SW480 (cell line): ENCODE measurements around the gene APOBEC2.
"Not testable (repeated sequence)": the region's sequence is repeated elsewhere in the genome, so short reads cannot be mapped to it uniquely, and the experiment has no call there.

ENCODE experiments used
- DNase-seq: peaks from one replicate; pipeline ENCODE4 v3.0.0-alpha.2; 2016; ENCODE audit warnings: low spot score

The APOBEC2 gene

DNA sequence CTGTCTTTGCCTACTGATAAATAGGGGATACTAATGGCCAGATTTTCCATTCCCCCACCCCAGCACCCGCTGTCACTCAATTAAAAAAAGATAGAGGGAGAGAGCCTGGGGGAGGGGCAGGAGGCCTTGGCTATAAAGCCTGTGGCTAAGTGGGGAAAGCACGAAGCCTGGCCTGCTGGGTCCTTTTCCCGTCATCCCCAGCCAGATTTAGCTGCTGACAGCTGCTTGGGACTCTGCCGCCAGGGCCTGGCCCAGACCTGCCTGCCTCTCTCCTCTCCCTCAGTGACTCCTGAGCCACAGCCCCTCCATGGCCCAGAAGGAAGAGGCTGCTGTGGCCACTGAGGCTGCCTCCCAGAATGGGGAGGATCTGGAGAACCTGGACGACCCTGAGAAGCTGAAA lies at the start of gene APOBEC2:
Gene APOBEC2, plus strand, starts transcription at position 162 of the 400 bp plus-strand sequence. Its CDS starts 146 bp downstream, at position 308.
- DNase-seq: no peak

DNA sequence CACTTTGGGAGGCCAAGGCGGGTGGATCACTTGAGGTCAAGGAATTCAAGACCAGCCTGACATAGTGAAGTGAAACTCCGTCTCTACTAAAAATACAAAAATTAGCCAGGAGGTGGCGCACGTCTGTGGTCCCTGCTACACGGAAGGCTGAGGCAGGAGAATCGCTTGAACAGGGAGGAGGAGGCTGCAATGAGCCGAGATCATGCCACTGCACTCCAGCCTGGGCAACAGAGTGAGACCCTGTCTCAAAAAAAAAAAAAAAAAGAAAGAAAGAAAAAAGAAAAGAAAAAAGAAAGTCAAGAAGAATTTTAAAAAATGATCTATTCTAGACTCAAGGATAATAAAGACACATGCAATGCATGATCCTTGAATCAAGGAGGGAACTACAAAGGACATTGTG lies 46.8 kb upstream of the APOBEC2 start:
- DNase-seq: peak; percentile 33

DNA sequence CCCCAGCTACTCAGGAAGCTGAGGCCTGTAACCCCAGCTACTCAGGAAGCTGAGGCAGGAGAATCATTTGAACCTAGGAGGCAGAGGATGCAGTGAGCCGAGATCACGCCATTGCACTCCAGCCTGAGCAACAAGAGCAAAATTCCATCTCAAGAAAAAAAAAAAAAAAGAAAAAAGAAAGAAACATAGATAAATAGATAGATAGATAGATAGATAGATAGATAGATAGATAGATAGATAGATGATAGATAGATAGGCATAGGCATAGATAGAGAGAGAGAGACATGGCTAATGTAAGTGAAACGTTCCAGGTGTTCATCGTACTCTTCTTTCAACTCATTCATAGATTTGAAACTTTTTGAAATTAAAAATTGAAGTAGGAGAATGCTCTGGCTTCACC lies 46.0 kb upstream of the APOBEC2 start:
- DNase-seq: not testable (repeated sequence)

DNA sequence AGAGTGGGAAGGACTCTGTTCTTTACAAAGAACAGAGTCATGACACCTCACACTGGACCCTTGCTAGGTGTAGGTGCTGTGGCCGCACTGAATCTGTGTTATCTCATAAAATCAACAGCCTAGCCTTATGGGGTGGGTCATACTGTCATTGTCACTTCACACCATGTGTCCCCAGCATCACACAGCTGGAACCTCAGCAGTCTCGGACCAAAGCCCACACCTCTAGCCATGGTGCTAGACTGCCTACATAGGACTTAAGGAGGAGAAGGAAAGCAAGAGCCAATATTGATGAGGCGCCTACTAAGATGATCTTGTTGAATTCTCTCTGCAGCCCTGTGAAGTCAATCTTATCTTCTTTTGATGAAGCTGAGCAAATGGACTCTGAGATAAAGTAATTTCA lies 45.0 kb upstream of the APOBEC2 start:
- DNase-seq: no peak

DNA sequence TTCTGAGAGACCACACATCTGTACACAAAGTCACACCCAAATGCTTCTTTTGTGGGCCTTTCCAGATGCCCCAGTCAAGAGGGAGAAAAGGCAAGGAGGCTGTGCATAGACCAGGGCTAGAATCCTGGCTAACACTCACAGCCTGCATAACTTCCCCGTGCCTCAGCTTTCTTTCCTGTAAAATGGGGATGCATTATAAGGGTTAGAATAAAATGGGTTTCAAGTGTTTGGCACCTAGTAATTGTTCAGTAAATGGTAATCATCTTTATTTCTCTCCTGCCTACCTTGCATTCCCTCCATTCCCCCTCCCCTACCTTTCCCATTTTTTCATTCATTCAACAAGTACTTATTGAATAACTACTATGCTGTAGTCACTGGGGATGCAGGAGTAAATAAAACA lies 43.3 kb upstream of the APOBEC2 start:
- DNase-seq: no peak

DNA sequence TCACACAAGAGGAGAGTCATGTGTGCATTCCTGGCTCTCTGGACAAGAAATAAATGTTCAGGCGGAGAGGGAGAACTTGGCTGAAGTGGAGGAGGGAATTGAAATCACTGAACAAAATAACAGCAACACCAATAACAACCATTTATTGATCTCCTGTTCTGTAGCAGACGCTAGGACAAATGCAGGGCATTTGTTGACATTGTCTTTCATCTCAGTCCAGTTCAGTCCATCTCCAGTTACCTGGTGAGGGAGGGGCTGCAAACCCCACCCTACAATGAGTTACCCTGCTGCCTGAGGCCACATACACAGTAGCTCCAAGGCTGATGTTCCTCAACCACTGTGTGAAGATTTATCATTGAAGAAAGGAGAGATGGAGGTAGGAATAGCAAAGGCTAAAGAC lies 41.3 kb upstream of the APOBEC2 start:
- no peak for DNase-seq

DNA sequence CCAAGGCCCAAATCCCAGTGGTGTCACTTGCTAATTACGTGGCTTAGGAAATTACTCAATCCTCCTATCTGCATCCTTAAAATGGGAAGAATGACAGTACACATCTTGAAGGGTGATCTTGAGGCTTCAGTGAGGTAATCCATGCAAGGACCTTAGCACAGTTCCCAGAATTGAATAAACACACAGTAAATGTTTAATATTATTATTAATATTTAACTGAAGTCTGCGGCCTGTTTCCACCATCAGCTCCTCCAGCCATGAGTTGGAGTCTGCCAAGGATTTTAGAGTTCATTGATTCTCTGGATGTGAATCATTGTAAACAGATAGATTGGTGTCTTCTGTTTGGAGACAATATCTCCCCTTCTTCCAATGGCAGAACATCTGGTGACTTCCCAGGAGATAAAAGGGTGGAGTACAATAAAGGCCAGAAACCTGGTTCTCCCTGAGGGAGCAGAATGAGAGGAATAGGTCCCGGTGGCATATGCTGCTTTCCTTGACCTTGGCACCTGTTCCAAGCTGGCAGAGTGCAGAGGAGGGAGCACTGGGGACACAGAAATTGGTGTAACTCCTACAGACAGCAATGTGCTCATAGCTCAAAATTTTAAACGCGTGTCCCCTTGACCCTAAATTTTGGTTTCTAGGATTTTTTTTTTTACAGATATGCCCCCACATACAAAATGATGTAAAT lies 39.4 kb upstream of the APOBEC2 start:
- DNase-seq: no peak

DNA sequence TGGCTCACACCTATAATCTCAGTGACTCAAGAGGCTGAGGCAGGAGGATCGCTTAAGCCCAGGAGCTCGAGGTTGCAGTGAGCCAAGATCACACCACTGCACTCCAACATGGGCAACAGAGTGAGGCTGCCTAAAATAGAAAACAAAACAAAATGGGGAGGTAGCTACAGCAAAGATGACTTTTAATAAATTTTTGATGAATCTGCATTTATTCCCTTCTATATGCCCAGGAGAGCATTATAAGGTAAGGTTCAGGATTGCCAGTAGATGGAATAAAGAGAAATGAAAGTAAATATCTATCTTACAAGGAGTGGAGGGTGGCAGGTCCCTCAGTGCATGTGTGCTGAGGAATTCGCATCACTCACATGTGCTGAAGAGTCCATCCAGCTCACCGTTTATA lies 38.2 kb upstream of the APOBEC2 start:
- no peak for DNase-seq

DNA sequence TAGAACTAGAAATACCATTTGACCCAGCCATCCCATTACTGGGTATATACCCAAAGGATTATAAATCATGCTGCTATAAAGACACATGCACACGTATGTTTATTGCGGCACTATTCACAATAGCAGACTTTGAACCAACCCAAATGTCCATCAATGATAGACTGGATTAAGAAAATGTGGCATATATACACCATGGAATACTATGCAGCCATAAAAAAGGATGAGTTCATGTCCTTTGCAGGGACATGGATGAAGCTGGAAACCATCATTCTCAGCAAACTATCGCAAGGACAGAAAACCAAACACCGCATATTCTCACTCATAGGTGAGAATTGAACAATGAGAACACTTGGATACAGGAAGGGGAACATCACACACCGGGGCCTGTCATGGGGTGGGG lies 37.1 kb upstream of the APOBEC2 start:
- not testable (repeated sequence) for DNase-seq

DNA sequence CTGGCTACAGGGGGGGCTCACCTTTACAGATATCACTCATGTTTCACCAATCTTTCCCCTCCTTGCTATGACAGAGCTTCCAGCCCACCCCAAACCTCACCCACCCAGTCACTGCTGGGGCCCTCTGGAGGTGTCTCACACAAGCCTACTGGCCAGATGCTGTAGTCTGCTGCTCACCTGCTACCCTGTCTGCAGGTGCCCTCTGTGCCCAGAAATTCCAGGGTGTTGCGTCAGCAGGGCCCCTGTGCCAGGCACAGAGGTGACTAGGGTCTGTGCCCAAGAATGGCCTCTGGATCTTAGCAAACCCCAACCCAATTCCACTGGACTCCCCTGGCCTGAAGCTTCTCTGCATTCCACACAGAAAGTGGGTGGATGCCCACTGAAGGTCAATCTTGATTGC lies 35.3 kb upstream of the APOBEC2 start:
- DNase-seq: no peak

DNA sequence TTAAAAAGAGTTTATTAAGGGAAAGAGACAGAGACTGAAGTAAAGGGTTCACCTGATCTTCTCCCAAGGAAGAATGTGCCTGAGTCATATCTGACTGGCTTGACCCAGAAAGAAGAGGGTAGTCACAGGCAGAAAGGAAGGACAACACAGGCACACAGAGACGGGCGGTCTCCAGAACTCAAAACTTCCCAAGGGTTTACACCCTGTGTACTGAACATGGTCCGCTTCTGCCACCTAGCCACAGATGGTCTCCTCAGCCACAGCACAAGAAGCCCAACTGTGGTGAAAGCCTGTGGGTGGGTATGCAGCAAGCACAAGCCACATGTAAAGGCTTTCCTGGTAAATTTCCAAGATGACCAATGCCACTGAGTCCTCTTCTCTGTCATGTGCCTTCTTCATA lies 31.2 kb upstream of the APOBEC2 start:
- peak; percentile 45 for DNase-seq

DNA sequence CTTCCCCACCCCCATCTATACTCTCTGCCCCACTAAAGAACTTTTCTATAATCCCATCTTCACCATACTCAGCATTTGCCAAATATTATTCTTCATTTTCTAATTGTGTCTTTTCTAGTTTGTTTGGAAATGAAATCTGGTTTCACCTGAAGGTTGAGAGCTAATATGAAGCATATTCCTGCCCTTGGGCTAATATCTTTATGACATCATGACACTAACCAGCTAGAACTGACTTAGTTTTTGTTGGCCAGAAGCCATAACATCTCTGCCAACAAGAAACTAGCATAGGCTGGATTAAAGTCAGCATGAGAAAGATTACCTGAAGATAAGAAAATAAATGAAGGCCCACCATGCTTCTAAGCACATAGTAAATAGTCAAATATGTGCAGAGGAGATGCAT lies 30.7 kb upstream of the APOBEC2 start:
- no peak for DNase-seq

DNA sequence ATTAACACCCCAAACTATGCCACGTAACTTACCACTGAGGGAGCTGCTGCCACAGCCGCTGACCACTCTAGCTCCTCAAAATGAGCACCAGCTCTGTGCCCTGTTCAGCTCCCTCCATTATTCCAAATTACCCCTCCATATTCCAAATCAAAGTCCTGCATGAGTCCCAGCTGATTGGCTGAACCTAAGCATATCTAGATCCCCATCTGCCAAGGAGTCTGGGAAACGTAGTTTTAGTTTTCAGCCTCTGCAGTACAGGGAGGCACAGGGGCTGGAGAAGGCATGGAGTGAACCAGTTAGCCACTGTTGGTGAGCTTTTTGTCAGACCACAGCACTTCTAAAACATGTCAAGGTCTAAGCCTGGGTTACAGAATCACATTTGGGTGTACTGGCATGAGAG lies 29.9 kb upstream of the APOBEC2 start:
- DNase-seq: no peak

DNA sequence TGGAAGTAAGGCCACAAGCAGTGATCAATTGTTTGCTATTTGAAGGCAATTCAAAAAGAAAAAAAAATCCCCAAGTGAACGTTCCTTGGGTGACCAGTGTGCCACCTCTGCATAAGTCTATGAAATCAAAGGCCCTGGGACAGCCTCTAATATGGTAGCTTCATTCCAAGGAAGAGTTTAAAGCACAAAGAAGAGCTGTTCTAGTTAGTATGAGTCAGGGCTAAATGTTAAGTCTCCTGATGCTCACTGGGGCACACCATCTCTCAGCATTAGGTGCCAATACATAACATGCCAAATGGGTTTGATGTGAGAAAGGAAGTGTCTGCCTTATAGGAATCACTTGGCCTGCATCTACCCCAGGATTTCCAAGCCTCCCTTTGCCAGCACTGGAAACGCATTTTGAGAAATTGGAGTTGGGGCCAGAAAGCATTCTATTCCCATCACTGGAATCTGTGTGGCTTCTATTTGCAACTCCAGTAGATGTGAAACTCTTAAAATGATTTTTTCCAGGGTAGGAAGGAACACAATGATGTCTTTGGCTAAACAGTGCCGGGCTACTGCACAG lies 27.0 kb upstream of the APOBEC2 start:
- no peak for DNase-seq

DNA sequence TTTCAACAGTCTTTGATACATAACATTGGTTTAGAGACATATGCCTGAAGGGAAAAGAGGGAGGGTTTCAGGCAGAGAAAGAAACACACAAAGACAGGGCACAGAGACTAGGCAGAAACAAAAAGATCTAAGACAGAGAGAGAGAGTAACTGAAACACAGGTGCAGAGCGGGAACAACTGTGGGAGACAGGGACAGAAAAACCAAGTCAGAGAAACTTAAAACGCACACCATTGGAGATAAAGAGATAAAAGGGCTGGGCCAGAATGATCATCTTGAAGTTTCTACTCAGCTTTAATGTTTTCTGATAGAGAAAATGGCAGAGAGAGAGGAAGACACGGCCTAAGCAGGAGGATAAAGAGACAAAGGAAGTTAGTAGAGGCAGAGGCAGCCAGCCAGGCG lies 25.8 kb upstream of the APOBEC2 start:
- DNase-seq: no peak

DNA sequence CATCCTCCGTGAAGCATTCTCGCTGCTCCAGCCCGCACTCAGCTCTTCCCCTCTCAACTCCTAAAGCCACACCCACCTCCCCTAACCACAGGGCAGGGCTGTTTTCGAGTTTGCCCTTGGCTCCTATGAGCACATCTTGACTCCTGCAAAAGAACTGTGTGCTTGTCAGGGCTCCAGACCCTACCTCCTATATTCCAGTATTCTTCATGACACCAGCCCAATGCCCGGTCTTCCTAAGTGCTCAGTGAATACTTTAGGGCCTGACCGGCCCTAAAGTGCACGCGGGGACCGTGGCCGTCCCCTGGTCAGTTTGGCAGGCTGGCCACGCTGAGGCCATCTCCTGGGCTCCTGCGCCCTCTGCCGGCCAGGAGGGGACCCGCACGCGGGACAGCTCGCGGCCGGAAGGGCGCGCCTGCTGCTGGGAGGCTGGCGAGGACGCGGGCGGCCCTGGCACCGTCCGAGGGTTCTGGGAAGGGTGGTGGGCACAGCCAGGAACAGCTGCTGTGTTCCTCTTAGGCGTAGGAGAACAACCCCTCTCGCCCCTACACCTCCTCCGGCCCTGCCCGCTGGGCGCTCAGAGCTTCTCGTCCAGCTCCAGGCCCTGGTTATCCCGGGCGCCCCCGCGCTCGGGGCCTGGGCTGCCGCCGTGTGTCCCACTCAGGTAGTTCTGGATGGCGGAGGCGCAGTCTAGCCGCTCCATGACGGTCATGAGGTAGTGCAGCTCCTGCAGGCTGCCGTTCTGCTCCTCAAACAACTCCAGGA lies 25.0 kb upstream of the APOBEC2 start:
- peak; percentile 71 for DNase-seq

DNA sequence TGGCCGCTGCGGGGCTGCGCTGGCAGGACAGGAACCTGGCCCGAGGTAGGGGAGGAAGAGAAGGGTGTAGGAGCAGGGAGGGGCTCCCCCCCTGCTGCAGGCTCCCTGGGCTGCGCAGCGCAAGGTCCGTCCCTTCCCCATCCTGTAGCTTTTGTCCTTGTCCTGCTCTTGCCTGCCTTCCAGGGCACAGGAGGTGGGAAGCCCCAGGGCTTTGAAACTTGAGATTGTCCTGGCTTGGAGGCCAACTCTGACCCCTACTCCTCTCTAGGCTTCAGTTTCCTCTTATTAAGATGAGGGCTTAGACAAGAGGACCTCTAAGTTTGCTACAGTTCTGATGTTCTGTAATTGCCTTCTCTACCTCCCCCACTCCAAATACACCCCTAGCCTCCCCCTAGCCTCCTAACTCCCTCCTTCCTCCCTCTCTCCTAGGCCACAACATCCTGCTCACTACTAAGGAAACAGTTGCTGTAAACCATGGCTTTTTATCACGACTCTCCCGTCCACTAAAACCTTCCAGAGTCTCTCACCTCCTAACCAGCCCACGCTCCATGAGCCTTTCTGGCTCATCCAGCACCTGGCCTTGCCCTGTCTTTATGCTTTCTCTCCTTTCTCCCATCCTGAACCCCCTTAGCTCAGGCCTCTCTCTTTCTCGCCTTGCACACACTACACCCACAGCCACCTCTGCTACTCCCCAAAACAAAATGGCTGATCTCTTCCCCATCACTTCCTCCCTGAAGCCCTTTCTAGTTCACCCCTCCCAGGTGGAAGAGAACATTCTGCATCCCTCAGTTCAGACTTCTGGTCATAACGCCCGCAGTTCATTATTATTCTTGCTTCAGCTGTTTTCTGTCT lies 24.2 kb upstream of the APOBEC2 start:
- no peak for DNase-seq

DNA sequence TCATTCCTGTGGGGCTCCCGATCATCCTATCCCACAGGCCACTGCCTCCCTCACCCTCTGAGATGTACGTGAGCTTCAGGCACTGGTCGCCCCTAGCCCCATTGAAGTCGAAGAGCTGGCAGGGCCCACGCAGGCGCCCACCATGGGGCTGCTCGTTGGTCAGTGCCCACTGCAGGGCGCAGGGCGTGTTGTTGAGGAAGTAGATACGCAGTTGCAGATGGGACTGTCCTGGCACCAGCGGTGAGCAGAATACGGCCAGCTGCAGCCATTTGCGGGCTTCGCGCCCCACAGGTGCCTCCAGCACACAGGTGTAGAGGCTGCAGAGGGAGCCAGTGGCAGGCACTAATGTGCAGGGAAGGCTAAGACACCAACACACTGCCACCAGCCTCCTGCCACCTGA lies 20.2 kb upstream of the APOBEC2 start:
- DNase-seq: no peak

DNA sequence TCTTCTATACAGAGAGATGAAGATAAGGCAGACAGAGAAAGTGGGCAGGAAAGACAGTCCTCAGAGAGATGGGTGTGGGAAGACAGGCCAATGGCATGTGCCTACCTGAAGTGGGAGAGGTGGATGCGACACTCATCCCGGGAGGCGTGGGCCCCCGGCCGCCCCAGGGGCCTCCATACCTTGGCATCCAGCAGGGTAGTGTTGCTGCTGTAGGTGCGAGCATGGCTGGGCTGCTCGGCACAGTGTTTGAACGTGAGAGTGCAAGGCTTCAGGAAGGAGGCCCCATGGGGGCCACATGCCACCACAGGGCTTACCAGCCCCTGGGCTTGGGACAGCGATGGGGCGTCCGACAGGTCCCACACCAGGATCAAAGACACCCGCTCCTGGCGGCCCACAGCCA lies 19.2 kb upstream of the APOBEC2 start:
- no peak for DNase-seq

DNA sequence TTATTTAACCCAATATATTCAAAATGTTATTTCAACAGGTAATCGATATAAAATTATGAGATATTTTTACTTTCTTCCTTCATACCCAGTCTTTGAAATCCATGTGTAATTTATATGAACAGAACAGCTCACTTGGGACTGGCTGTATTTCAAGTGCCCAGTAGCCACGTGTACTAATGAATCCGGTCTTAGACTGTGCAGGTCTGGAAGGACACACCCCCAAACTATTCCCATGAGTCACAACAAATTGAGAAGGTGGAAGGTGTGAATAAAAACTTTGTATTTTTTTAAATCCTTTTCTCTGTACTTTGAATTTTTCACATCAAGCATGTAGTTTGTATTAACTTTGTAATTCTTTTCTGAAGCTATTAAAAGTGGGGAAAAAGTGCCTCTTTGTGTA lies 16.8 kb upstream of the APOBEC2 start:
- DNase-seq: peak; percentile 63

DNA sequence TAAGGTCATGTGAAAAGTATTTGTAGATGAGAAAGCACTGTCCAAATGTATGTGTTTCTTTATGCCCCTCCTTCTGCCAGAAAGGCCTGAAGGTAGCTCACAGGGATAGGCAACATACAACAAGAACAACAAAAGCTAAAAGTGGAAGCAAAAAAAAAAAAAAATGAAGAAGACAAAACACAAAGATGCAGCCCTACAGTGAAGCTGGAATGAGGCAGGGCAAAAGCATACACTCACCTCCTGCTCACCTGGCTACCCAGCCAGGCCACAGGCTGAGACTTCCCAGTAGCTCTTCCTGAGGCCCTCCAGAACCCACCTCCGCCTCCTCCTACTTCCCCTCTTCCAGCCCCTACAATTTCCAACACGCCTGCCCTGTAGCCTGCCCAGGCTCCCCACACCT lies 16.4 kb upstream of the APOBEC2 start:
- DNase-seq: no peak

DNA sequence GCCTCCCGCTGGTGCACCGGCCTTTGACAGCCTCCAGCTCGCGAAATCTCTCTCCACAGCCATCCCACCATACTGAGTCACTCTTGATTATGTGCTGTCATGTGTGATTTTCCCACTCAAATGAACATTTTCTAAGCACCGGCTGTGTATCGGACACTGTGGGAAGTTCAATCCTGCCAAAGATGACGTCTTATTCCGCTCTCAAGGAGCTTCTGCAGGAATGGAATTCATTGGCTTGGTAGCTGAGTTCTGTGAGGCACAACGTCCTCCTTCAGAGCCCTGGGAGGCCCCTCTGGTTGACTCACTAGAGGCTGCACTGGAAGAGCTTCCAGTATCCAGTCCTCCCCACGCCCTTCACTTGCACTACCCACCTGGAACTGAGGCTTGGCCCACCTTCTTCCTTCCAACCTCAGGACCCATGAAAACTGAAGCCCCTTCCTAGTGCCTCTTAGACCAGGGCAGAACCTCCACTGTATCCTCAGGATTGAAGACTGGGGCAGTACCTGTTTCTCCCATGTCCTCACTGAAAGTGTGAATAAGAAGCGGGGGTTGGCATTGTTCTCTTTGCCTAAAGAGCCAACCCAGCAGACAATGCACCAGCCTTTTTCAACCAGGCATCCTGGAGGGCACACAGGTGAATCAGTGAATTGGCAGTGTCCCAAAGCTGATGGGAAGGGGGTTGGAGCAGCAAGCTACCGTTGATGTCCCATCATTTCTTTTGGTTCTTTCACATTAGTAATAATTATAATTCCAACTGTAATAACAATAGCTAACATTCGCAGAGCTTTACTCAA lies 15.7 kb upstream of the APOBEC2 start:
- DNase-seq: no peak
